ENCODE data around the gene PHF21A.
A peak's percentile ranks its signal among the peaks of the same experiment; 100 is the strongest.
"Not testable (repeated sequence)": the region's sequence is repeated elsewhere in the genome, so short reads cannot be mapped to it uniquely, and the experiment has no call there.

PHF21A gene

DNA sequence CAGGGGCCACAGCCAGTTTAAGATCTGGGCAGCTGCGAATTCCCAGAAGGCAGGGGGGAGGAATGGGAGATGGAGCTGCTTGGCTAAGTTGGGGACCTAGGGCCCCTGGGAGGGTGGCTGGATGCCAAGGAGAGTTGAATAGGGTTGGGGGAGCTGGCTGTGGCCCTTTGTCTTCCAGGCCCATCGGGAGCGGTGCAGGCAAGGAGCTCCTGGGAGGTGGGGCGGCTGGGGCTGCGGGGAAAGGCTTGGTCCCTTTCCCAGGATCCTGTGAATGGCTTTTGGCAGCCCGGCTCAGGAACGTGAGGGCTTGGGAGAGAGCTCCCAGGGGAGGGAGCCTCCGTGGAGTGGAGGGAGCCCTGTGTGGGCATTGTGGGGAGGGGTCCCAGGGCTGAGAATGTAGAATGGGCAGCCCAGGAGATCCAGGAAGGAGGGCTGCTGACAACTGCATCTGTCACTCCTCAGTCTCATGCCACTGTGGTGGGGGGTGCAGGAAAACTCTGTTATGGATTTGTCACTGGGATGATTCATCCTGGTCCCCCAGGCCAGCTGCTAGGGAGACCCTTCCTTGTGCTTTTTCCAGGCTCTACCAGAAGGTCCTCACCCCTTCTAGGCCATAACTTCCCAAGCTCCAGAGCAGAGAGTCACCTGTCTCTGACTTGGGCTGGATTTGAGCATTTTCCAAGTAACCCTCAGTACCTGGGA is 220.2 kb downstream of the PHF21A start:
- no peak for DNase-seq

DNA sequence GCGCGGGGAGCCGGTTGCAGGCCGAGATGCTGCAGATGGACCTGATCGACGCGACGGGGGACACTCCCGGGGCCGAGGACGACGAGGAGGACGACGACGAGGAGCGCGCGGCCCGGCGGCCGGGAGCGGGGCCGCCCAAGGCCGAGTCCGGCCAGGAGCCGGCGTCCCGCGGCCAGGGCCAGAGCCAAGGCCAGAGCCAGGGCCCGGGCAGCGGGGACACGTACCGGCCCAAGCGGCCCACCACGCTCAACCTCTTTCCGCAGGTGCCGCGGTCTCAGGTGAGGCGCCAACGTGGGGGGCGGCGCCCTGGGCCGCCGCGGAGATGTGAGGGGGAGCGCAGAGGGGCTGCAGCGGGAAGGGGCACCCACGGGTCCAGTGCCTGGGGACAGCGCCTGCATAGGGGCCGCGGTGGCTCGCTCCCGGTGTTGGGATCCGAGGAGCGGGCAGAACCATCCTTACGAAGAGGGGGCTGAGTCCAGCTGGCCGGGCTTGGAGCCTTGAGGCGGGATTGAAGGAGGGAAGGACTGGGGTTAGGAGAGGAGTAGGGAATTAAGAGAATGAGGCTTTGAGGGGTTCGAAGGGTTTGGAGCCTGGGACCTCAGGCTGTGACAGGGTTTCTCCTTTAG is 221.0 kb downstream of the PHF21A start:
- DNase-seq: not testable (repeated sequence)

- peak; percentile 90 for DNase-seq
These were observed 221.6 kb downstream of the PHF21A start for GRCh38 chr11:45899448-45900174.

DNA sequence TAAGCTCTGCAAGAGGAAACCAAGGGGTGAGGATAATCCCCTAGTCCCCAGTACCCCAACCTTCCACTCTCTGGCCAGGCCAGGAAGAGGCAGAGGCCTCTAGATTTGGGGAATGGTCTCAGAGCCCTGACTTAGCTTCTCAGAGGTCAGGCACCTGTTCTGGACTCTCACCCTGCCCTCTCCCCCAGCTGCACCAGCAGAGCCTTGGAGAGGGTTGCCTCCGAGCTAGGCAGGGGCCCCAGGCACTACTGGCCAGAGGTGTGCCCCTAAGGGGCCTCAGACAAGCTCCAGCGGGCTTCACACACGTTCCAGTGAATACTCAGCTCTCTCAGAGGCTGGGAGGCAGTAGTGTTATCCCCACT is 222.2 kb downstream of the PHF21A start:
- DNase-seq: no peak

DNA sequence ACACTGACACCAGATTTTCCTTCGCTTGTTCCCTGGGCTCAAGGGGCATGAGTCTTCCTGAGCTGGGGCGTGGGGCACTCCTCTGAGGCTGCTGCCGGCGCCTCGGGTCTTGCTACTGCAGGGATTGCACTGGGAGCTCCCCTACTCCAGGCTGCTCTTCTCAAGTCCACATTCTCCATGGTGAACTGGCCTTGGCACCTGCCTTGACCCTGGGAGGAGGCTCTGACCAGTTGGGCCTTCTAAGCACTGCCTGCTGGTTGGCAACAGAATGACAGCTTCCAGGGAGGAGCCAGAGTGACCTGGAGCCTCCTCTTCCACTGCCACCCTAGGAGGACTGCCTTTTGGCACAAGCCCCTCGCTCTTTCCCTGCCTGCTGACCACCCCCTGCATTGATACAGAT is 223.7 kb downstream of the PHF21A start:
- DNase-seq: no peak

DNA sequence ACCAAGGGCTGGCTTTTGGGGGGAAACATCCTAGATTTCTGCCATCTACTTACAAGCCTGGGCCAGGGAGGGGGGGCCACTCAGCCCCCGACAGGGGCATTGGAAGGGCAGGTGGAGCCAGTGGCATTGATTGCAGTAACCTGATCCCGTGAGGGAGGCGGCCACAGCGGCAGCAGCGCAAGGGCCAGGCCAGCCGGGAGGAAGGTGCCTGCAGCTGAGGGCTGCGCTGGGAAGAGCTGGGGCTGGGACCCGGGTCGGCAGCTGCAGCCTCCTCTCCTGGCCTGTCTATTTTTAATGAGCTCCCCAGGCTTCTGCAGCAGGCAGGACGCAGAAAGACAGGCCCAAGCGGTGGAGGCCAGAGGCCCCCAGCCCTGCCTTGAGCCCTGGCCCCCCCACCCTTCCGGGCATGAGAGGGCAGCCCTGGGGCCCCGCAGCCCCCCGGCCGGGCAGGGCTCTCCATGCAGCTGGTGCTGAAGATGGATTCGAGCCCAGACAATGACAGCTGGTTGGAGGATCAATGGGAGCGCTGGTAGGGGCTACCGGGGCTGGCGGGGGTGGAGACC is 224.8 kb downstream of the PHF21A start:
- peak; percentile 63 for DNase-seq

- no peak for DNase-seq
These were observed 225.5 kb downstream of the PHF21A start for GRCh38 chr11:45895553-45896259.

- DNase-seq: no peak
These were observed 226.6 kb downstream of the PHF21A start for GRCh38 chr11:45894555-45895247.

DNA sequence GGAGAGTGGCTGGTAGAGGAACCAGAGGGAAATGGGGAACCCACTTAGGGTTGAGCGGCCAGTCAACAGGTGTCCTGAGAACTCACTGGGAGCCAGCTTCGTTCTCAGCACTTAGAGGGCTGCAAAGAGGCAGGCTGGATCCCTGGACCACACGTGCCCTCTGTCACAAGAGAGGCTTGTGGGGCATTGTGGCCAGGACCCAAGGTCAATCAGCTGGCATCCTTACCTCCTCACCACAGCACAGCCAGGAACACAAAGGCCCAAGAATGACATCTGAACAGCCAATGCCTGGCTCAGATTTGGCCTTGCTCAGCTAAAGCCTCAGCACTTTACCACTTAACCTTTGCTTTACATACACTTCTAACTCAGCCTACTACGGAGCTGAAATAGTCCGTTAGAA is 228.4 kb downstream of the PHF21A start:
- no peak for DNase-seq

DNA sequence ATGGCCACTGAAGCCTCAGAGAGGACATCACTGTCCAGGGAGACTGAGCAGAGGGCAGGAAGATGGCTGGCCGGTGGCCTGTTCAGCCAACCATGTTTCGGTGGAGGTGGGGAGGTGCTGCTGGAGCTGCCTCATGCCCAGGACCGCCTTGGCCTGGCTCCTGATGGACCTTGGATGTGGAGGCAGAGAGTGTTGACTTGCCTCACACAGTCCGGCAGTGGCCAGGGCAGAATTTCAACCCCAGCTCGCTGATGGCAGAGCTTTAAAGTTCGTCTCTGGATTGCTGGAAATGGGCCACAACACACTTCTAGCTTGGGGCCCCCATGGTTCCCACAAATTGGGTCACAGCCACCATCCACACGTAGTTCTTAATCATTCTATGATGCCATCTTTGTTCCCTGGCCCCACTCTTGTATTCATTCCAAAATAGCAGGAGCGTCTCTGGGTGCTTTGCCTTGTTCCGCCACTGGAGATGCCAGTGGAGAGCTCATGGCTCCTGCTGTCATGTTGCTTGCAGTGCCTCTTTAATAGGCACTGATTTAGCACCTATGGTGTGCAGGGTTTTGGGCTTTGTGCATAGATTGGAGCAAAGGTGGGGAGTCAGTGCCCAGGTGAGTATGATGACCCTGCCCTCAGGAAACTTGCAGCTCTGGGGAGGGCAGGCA is 230.2 kb downstream of the PHF21A start:
- no peak for DNase-seq

DNA sequence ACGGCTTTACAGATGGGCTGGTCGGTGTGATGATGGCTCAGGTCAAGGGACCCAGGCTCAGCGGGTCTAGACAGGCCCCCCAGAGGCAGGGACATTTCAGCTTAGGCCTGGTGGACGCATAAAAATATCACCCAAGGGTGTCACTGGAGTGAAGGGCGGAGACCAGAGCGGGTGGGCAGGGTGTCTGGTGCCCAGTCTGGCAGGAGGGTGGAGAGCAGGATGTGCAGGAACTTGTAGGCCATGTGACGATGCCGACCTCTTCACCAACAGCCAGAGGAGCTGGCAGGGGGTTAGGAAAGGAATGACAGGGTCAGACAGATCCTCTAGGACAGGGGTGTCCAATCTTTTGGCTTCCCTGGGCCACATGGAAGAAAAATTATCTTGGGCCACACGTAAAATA is 231.3 kb downstream of the PHF21A start:
- no peak for DNase-seq

DNA sequence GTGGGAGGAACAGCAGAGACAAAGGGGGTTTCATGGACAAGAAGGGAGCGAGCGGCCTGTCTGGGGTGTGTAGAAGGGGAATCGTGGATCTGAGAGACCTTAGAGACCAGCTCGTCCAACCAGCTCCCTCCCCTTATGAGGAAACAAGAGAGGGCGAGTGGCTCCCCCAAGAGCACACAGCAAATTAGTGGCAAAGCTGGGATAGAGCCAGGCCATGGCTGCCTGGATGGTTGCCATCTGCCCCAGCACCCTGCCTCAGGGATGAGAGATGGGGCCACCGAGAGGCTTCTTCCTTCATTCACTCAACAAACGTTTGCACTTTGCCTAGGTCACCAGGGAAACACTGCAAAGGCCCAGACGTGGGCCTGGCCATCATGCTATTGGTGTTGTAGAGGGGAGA is 231.7 kb downstream of the PHF21A start:
- DNase-seq: no peak

- DNase-seq: no peak
These were observed 233.7 kb downstream of the PHF21A start for GRCh38 chr11:45887587-45887986.

GRCh38 chr11:45886816-45887520 is 234.3 kb downstream of the PHF21A start:
- no peak for DNase-seq

- no peak for DNase-seq
These were observed 235.1 kb downstream of the PHF21A start for GRCh38 chr11:45885921-45886721.

- peak; percentile 68 for DNase-seq
These were observed 235.9 kb downstream of the PHF21A start, which contains the start of gene MAPK8IP1 for GRCh38 chr11:45885274-45885920. MAPK8IP1 (plus strand) TSS chr11:45885651; CDS start chr11:45885821, 170 bp downstream.

- no peak for DNase-seq
These were observed 236.6 kb downstream of the PHF21A start for GRCh38 chr11:45884596-45885185.

Measured in NCI-H1436 (cell line).